Measurements from ENCODE around the gene MIPOL1.

MIPOL1 gene

GRCh38 chr14:37490607-37491006 lies 292.9 kb downstream of the MIPOL1 start:
- no peak overlapping the region for H3K4me3 ChIP-seq (ENCODE audit: low read depth in 1 of 5, low read length in 5 of 5)
- no peaks in the 10 kb centered on the region for H3K9me3 ChIP-seq (ENCODE audit: control insufficient read depth in 5 of 5, low read length in 5 of 5)
- no peak overlapping the region for H3K27ac ChIP-seq (ENCODE audit: low read depth, low read length)
- no peak overlapping the region for H3K9ac ChIP-seq (ENCODE audit: low read length in 5 of 5)
- no peaks in the 10 kb centered on the region for H3K4me1 ChIP-seq (ENCODE audit: control insufficient read depth in 5 of 5, insufficient read depth in 5 of 5, low read length in 5 of 5)
- H3K36me3 ChIP-seq (ENCODE audit: control insufficient read depth in 5 of 5, insufficient read depth in 5 of 5, low read length in 5 of 5), result no peaks in the 10 kb centered on the region
- H3K27me3 ChIP-seq (ENCODE audit: control insufficient read depth in 5 of 5, insufficient read depth in 4 of 5, low read length in 5 of 5), result no peaks in the 10 kb centered on the region

- Histone ChIP-seq H3K4me1 (ENCODE audit: control insufficient read depth in 5 of 5, insufficient read depth in 5 of 5, low read length in 5 of 5) (no peaks in the 10 kb centered on the region), H3K27ac (ENCODE audit: low read depth, low read length) (no peak overlapping the region), H3K36me3 (ENCODE audit: control insufficient read depth in 5 of 5, insufficient read depth in 5 of 5, low read length in 5 of 5) (no peaks in the 10 kb centered on the region), H3K9ac (ENCODE audit: low read length in 5 of 5) (no peak overlapping the region), H3K9me3 (ENCODE audit: control insufficient read depth in 5 of 5, low read length in 5 of 5) (no peaks in the 10 kb centered on the region), H3K4me3 (ENCODE audit: low read depth in 1 of 5, low read length in 5 of 5) (no peak overlapping the region), H3K27me3 (ENCODE audit: control insufficient read depth in 5 of 5, insufficient read depth in 4 of 5, low read length in 5 of 5) (no peaks in the 10 kb centered on the region)
These were observed 293.3 kb downstream of the MIPOL1 start for GRCh38 chr14:37491076-37491475.

- H3K4me3 ChIP-seq (ENCODE audit: low read depth in 1 of 5, low read length in 5 of 5), result no peak overlapping the region
- no peak overlapping the region for H3K27ac ChIP-seq (ENCODE audit: low read depth, low read length)
- no peak overlapping the region for H3K9ac ChIP-seq (ENCODE audit: low read length in 5 of 5)
- H3K9me3 ChIP-seq (ENCODE audit: control insufficient read depth in 5 of 5, low read length in 5 of 5), result no peaks in the 10 kb centered on the region
- H3K27me3 ChIP-seq (ENCODE audit: control insufficient read depth in 5 of 5, insufficient read depth in 4 of 5, low read length in 5 of 5), result no peaks in the 10 kb centered on the region
- H3K4me1 ChIP-seq (ENCODE audit: control insufficient read depth in 5 of 5, insufficient read depth in 5 of 5, low read length in 5 of 5), result no peaks in the 10 kb centered on the region
- no peaks in the 10 kb centered on the region for H3K36me3 ChIP-seq (ENCODE audit: control insufficient read depth in 5 of 5, insufficient read depth in 5 of 5, low read length in 5 of 5)
These were observed 295.9 kb downstream of the MIPOL1 start for GRCh38 chr14:37493606-37494005.

- no peaks in the 10 kb centered on the region for H3K4me1 ChIP-seq (ENCODE audit: control insufficient read depth in 5 of 5, insufficient read depth in 5 of 5, low read length in 5 of 5)
- H3K9me3 ChIP-seq (ENCODE audit: control insufficient read depth in 5 of 5, low read length in 5 of 5), result no peaks in the 10 kb centered on the region
- no peak overlapping the region for H3K9ac ChIP-seq (ENCODE audit: low read length in 5 of 5)
- no peak overlapping the region for H3K4me3 ChIP-seq (ENCODE audit: low read depth in 1 of 5, low read length in 5 of 5)
- H3K27me3 ChIP-seq (ENCODE audit: control insufficient read depth in 5 of 5, insufficient read depth in 4 of 5, low read length in 5 of 5), result no peaks in the 10 kb centered on the region
- peaks cover 0 to 5% (median 3%) of the 10 kb centered on the region in 5 donors for H3K36me3 ChIP-seq (ENCODE audit: control insufficient read depth in 5 of 5, insufficient read depth in 5 of 5, low read length in 5 of 5)
- H3K27ac ChIP-seq (ENCODE audit: low read depth, low read length), result no peak overlapping the region
These were observed 299.7 kb downstream of the MIPOL1 start for GRCh38 chr14:37497422-37497821.

- Histone ChIP-seq H3K27ac (ENCODE audit: low read depth, low read length) (no peak overlapping the region), H3K4me1 (ENCODE audit: control insufficient read depth in 5 of 5, insufficient read depth in 5 of 5, low read length in 5 of 5) (no peaks in the 10 kb centered on the region), H3K4me3 (ENCODE audit: low read depth in 1 of 5, low read length in 5 of 5) (no peak overlapping the region), H3K27me3 (ENCODE audit: control insufficient read depth in 5 of 5, insufficient read depth in 4 of 5, low read length in 5 of 5) (no peaks in the 10 kb centered on the region), H3K9me3 (ENCODE audit: control insufficient read depth in 5 of 5, low read length in 5 of 5) (no peaks in the 10 kb centered on the region), H3K36me3 (ENCODE audit: control insufficient read depth in 5 of 5, insufficient read depth in 5 of 5, low read length in 5 of 5) (peaks cover 0 to 5% (median 3%) of the 10 kb centered on the region in 5 donors), H3K9ac (ENCODE audit: low read length in 5 of 5) (no peak overlapping the region)
These were observed 304.1 kb downstream of the MIPOL1 start for GRCh38 chr14:37501877-37502276.

GRCh38 chr14:37508503-37508902 lies 310.8 kb downstream of the MIPOL1 start:
- Histone ChIP-seq H3K4me1 (ENCODE audit: control insufficient read depth in 5 of 5, insufficient read depth in 5 of 5, low read length in 5 of 5) (no peaks in the 10 kb centered on the region), H3K9me3 (ENCODE audit: control insufficient read depth in 5 of 5, low read length in 5 of 5) (no peaks in the 10 kb centered on the region), H3K27ac (ENCODE audit: low read depth, low read length) (no peak overlapping the region), H3K27me3 (ENCODE audit: control insufficient read depth in 5 of 5, insufficient read depth in 4 of 5, low read length in 5 of 5) (no peaks in the 10 kb centered on the region), H3K9ac (ENCODE audit: low read length in 5 of 5) (no peak overlapping the region), H3K36me3 (ENCODE audit: control insufficient read depth in 5 of 5, insufficient read depth in 5 of 5, low read length in 5 of 5) (no peaks in the 10 kb centered on the region), H3K4me3 (ENCODE audit: low read depth in 1 of 5, low read length in 5 of 5) (no peak overlapping the region)

GRCh38 chr14:37512173-37512572 lies 314.4 kb downstream of the MIPOL1 start:
- no peaks in the 10 kb centered on the region for H3K4me1 ChIP-seq (ENCODE audit: control insufficient read depth in 5 of 5, insufficient read depth in 5 of 5, low read length in 5 of 5)
- H3K27me3 ChIP-seq (ENCODE audit: control insufficient read depth in 5 of 5, insufficient read depth in 4 of 5, low read length in 5 of 5), result no peaks in the 10 kb centered on the region
- H3K27ac ChIP-seq (ENCODE audit: low read depth, low read length), result no peak overlapping the region
- no peak overlapping the region for H3K4me3 ChIP-seq (ENCODE audit: low read depth in 1 of 5, low read length in 5 of 5)
- H3K9me3 ChIP-seq (ENCODE audit: control insufficient read depth in 5 of 5, low read length in 5 of 5), result no peaks in the 10 kb centered on the region
- H3K9ac ChIP-seq (ENCODE audit: low read length in 5 of 5), result no peak overlapping the region
- H3K36me3 ChIP-seq (ENCODE audit: control insufficient read depth in 5 of 5, insufficient read depth in 5 of 5, low read length in 5 of 5), result no peaks in the 10 kb centered on the region

- H3K27me3 ChIP-seq (ENCODE audit: control insufficient read depth in 5 of 5, insufficient read depth in 4 of 5, low read length in 5 of 5), result no peaks in the 10 kb centered on the region
These were observed 318.0 kb downstream of the MIPOL1 start for GRCh38 chr14:37515771-37516170.

GRCh38 chr14:37526994-37527393 lies 329.3 kb downstream of the MIPOL1 start:
- Histone ChIP-seq H3K36me3 (ENCODE audit: control insufficient read depth in 5 of 5, insufficient read depth in 5 of 5, low read length in 5 of 5) (no peaks in the 10 kb centered on the region), H3K27ac (ENCODE audit: low read depth, low read length) (no peak overlapping the region), H3K9ac (ENCODE audit: low read length in 5 of 5) (no peak overlapping the region), H3K27me3 (ENCODE audit: control insufficient read depth in 5 of 5, insufficient read depth in 4 of 5, low read length in 5 of 5) (no peaks in the 10 kb centered on the region), H3K9me3 (ENCODE audit: control insufficient read depth in 5 of 5, low read length in 5 of 5) (no peaks in the 10 kb centered on the region), H3K4me1 (ENCODE audit: control insufficient read depth in 5 of 5, insufficient read depth in 5 of 5, low read length in 5 of 5) (no peaks in the 10 kb centered on the region), H3K4me3 (ENCODE audit: low read depth in 1 of 5, low read length in 5 of 5) (no peak overlapping the region)

More at GRCh38 chr14:37515771-37516170, 318.0 kb downstream of the MIPOL1 start:
- Histone ChIP-seq H3K9ac (ENCODE audit: low read length in 5 of 5) (no peak overlapping the region), H3K27ac (ENCODE audit: low read depth, low read length) (no peak overlapping the region), H3K9me3 (ENCODE audit: control insufficient read depth in 5 of 5, low read length in 5 of 5) (no peaks in the 10 kb centered on the region), H3K4me1 (ENCODE audit: control insufficient read depth in 5 of 5, insufficient read depth in 5 of 5, low read length in 5 of 5) (no peaks in the 10 kb centered on the region), H3K36me3 (ENCODE audit: control insufficient read depth in 5 of 5, insufficient read depth in 5 of 5, low read length in 5 of 5) (no peaks in the 10 kb centered on the region), H3K4me3 (ENCODE audit: low read depth in 1 of 5, low read length in 5 of 5) (no peak overlapping the region)

- no peak overlapping the region for H3K9ac ChIP-seq (ENCODE audit: low read length in 5 of 5)
- H3K36me3 ChIP-seq (ENCODE audit: control insufficient read depth in 5 of 5, insufficient read depth in 5 of 5, low read length in 5 of 5), result no peaks in the 10 kb centered on the region
- H3K27ac ChIP-seq (ENCODE audit: low read depth, low read length), result no peak overlapping the region
- no peaks in the 10 kb centered on the region for H3K9me3 ChIP-seq (ENCODE audit: control insufficient read depth in 5 of 5, low read length in 5 of 5)
- no peak overlapping the region for H3K4me3 ChIP-seq (ENCODE audit: low read depth in 1 of 5, low read length in 5 of 5)
- no peaks in the 10 kb centered on the region for H3K27me3 ChIP-seq (ENCODE audit: control insufficient read depth in 5 of 5, insufficient read depth in 4 of 5, low read length in 5 of 5)
- no peaks in the 10 kb centered on the region for H3K4me1 ChIP-seq (ENCODE audit: control insufficient read depth in 5 of 5, insufficient read depth in 5 of 5, low read length in 5 of 5)
These were observed 342.3 kb downstream of the MIPOL1 start for GRCh38 chr14:37539992-37540391.

- Histone ChIP-seq H3K36me3 (ENCODE audit: control insufficient read depth in 5 of 5, insufficient read depth in 5 of 5, low read length in 5 of 5) (no peaks in the 10 kb centered on the region), H3K9me3 (ENCODE audit: control insufficient read depth in 5 of 5, low read length in 5 of 5) (no peaks in the 10 kb centered on the region), H3K4me1 (ENCODE audit: control insufficient read depth in 5 of 5, insufficient read depth in 5 of 5, low read length in 5 of 5) (peaks cover 0 to 3% (median 0%) of the 10 kb centered on the region in 5 donors), H3K4me3 (ENCODE audit: low read depth in 1 of 5, low read length in 5 of 5) (no peak overlapping the region), H3K27ac (ENCODE audit: low read depth, low read length) (no peak overlapping the region), H3K27me3 (ENCODE audit: control insufficient read depth in 5 of 5, insufficient read depth in 4 of 5, low read length in 5 of 5) (no peaks in the 10 kb centered on the region), H3K9ac (ENCODE audit: low read length in 5 of 5) (no peak overlapping the region)
These were observed 346.7 kb downstream of the MIPOL1 start for GRCh38 chr14:37544407-37544806.

Data from subcutaneous abdominal adipose tissue (tissue), 5 donors.